Neural crest cell (in vitro differentiated cells): ENCODE results near the gene KRT222. TPM values are rescaled to one million over a fixed set of nuclear protein-coding genes. Genes with fewer than 3 reads are reported as not detected.

ENCODE experiments used
- DNase-seq: peaks from one replicate; pipeline ENCODE4 v3.0.0; 2021; ENCODE audit warnings: low read depth, mixed read lengths, low spot score
- H3K27ac Mint-ChIP-seq: one replicate; pipeline ENCODE4 v1.8.0; 2021; ENCODE audit warnings: mild to moderate bottlenecking, mixed read lengths; ENCODE audit not compliant: unreplicated experiment
- H3K27me3 Mint-ChIP-seq: 2 replicates; pipeline ENCODE4 v1.8.0; 2021; ENCODE audit warnings: low read depth, mild to moderate bottlenecking, mixed read lengths
- H3K36me3 Mint-ChIP-seq: 2 replicates; pipeline ENCODE4 v1.8.0; 2021; ENCODE audit warnings: low read depth, mild to moderate bottlenecking, mixed read lengths
- H3K4me1 Mint-ChIP-seq: 2 replicates; pipeline ENCODE4 v1.8.0; 2021; ENCODE audit warnings: mixed read lengths
- H3K4me3 Mint-ChIP-seq: one replicate; pipeline ENCODE4 v1.8.0; 2021; ENCODE audit warnings: mild to moderate bottlenecking, mixed read lengths
- H3K9me3 Mint-ChIP-seq: 2 replicates; pipeline ENCODE4 v1.8.0; 2021; ENCODE audit warnings: mixed read lengths
- total RNA-seq: library from RNA; stranded (reverse); gene quantifications from 2 replicates; pipeline ENCODE4 v1.2.1, GENCODE V29; 2021
- TF ChIP-seq, protein P1 (sequence below): fragments of 200-600 bp; sonication (generic); conservative IDR thresholded peaks from 2 replicates; pipeline ENCODE4 v1.5.0; 2021; ENCODE audit warnings: antibody characterized with exemption, mild to moderate bottlenecking

KRT222 gene
- total RNA-seq, 1 donor from 2014 or later = 0.23 TPM

DNA sequence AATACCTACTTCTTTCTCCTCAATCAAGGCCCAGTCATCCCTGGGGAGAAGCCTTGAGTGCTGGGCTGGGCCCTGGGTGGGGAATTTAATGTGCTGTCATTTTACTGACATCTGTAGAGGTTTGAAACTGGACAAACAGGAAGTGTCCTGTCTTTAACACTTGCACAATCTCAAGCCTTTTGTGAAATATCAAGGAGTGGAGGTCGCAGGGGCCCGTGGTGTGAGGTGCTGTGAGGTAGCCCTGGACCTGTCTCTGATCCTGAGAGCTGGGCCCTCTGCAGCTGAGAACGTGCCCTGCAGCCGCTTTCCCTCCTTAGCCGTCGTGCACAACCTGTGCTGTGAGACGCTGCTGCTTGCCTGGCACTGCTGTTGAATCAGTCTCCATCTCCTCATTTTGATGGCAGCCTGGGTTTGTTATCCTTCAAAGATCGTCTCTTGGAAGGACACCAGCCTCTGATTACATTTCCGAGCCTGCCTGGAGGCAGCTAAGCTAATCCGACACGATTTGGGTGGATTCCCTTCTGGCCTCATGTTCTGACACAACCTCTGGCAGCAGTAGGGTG is 47.2 kb downstream of the KRT222 start:
- peaks cover 6% of the 10 kb centered on the region for H3K4me1 Mint-ChIP-seq
- H3K27ac Mint-ChIP-seq = no peak overlapping the region
- TF ChIP-seq, protein P1, sequence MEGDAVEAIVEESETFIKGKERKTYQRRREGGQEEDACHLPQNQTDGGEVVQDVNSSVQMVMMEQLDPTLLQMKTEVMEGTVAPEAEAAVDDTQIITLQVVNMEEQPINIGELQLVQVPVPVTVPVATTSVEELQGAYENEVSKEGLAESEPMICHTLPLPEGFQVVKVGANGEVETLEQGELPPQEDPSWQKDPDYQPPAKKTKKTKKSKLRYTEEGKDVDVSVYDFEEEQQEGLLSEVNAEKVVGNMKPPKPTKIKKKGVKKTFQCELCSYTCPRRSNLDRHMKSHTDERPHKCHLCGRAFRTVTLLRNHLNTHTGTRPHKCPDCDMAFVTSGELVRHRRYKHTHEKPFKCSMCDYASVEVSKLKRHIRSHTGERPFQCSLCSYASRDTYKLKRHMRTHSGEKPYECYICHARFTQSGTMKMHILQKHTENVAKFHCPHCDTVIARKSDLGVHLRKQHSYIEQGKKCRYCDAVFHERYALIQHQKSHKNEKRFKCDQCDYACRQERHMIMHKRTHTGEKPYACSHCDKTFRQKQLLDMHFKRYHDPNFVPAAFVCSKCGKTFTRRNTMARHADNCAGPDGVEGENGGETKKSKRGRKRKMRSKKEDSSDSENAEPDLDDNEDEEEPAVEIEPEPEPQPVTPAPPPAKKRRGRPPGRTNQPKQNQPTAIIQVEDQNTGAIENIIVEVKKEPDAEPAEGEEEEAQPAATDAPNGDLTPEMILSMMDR = no peak
- H3K36me3 Mint-ChIP-seq = no peaks in the 10 kb centered on the region
- DNase-seq = no peak
- peaks cover 39% of the 10 kb centered on the region for H3K27me3 Mint-ChIP-seq
- H3K9me3 Mint-ChIP-seq = no peaks in the 10 kb centered on the region
- no peak overlapping the region for H3K4me3 Mint-ChIP-seq

DNA sequence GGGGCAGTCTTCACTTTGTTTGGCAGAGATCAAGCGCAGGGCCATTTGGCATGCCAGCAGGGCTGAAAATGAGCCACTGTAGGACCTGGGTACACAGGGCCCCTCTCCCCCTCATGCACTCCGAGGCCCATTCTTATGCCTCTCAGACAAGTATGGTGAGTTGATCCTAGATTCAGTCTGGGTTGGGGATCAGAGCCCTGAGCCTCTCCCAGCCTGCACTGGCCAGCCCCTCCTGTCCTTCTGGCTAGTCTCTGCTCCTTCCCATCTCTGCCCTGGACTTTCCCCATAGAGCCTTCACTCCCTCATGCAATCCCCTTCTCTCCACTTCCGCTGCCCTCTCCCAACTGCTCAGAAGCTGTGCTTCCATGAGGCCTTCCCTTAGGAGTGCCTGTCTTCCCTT is 48.4 kb downstream of the KRT222 start:
- TF ChIP-seq, protein P1 = no peak
- Mint-ChIP-seq H3K4me1 (peaks cover 6% of the 10 kb centered on the region), H3K27ac (no peak overlapping the region), H3K4me3 (no peak overlapping the region), H3K27me3 (peaks cover 45% of the 10 kb centered on the region), H3K9me3 (no peaks in the 10 kb centered on the region), H3K36me3 (no peaks in the 10 kb centered on the region)
- DNase-seq = no peak

DNA sequence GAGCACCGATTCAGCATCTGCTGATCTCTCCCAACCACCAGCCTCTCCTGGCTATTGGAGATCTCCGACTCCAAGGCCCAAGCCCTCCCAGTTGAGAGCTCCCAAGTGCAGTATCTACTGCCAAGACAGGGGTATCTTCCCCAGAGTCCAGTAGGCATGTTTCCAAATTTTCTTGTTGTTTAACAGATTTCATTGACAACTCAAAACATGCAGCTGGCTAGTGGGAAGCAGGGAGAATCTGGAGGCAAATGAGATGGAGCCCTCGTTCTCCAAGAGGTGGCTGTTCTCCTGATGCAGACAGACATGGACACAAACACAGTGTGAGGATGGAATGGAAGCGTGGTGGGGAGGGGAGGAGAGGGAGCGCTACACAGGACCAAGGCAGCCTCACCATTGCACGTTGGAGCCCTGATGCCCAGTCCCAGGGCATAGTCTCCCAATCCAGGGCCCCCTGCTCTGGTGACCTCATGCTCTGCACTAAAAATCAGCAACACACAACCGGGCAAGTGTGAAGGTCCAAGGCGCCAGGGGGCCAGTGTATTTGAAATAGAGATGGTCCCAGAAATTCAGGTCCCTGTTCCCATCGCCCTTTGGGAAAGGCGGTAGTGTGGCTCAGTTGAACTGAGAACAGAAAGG is 49.0 kb downstream of the KRT222 start:
- TF ChIP-seq, protein P1 = no peak
- peaks cover 6% of the 10 kb centered on the region for H3K4me1 Mint-ChIP-seq

DNA sequence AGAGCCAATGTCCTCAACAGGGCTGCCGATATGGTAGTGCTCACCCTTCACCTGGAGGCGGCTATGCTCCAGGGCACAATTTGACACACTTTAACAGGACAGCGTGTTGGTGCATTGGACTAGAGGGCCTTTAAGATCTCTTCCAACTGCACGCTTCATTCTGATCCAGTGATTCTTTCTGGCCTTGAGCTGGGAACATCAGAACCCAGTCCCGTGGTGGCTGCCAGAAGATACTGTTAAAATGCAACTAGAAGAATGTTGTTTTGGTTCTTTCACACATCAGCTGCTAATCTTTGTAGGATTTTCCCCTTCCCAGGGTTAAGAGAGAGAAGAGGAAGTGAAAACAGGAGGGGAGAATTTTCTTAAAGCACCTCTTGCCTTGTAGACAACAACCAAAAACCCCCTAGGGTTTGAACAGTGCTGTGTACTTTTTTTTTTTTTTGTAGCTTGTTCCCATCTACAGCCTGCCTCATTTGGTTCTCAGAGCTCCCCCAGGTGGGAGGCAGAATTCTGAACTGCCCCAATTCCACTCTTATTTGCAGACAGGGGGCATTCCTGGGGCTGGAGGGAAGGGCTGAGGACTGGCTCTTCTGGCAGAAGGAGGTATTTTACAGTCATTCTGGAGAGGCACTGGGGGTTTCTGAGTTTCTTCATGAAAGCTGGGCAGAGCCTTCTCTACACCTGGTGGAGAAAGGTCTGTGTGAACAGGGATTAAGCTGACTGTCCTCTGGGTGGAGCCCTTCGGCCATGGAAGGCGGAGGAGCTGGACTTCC is 49.7 kb downstream of the KRT222 start:
- H3K27me3 Mint-ChIP-seq = peaks cover 53% of the 10 kb centered on the region
- H3K4me1 Mint-ChIP-seq = peaks cover 6% of the 10 kb centered on the region
- no peaks in the 10 kb centered on the region for H3K9me3 Mint-ChIP-seq
- no peak overlapping the region for H3K4me3 Mint-ChIP-seq
- DNase-seq = no peak
- H3K36me3 Mint-ChIP-seq = no peaks in the 10 kb centered on the region
- H3K27ac Mint-ChIP-seq = no peak overlapping the region
- TF ChIP-seq, protein P1 = peak; percentile 55

More for the DNA sequence above, 49.0 kb downstream of the KRT222 start:
- H3K27ac Mint-ChIP-seq = no peak overlapping the region
- DNase-seq = no peak
- H3K9me3 Mint-ChIP-seq = no peaks in the 10 kb centered on the region
- H3K36me3 Mint-ChIP-seq = no peaks in the 10 kb centered on the region
- peaks cover 51% of the 10 kb centered on the region for H3K27me3 Mint-ChIP-seq
- no peak overlapping the region for H3K4me3 Mint-ChIP-seq

DNA sequence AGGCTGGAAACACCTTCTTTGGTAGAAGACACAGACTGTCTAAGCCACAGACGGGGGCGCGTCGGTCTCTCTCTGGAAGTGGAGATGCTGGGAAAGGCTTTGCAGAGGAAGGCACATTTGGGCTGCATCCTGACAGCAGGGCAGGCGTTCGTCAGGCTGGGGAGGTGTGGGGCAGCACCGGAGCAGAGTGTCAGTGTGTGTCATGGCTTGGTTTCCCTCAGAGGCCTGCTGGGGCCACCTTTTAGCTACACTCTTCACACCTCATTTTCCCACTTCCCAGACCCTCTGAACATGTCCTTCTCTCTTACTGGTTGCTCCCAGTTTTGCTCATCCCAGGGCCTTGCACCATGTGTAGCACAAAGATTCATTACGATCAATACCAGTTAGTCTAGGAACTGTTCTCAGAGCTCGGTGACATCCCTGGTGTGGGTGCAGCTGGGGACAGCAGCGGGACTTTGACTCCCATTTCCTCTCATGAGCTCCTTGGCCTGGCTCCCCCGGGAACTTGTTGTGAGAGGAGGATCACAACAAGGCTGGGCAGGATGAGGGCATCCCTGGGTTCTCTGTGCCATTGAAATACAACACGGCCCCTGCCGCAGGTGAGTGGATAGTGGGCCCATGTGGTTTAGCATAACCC is 50.4 kb downstream of the KRT222 start:
- Mint-ChIP-seq H3K27me3 (peaks cover 50% of the 10 kb centered on the region), H3K9me3 (no peaks in the 10 kb centered on the region), H3K36me3 (no peaks in the 10 kb centered on the region), H3K27ac (no peak overlapping the region), H3K4me1 (no peaks in the 10 kb centered on the region), H3K4me3 (no peak overlapping the region)
- DNase-seq = no peak
- TF ChIP-seq, protein P1 = no peak
